ENCODE measurements around the gene MYH6.
"Not testable (repeated sequence)": the region's sequence is repeated elsewhere in the genome, so short reads cannot be mapped to it uniquely, and the experiment has no call there.

Gene MYH6

DNA sequence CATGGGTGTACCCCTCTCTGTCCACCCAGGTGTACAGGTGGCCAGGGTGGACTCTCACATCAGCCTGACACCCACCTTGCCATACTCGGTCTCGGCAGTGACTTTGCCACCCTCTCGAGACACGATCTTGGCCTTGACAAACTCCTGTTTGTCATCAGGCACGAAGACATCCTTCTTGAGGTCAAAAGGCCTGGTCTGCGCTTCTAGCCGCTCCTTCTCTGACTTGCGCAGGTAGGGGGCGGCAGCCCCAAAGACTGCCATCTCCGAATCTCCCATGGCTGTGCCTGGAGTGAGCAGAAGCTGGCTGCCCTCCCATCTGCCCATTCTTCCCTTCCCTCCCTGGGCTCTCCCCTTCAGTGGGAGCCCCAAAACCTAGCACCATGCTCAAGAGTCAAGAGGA lies 25.4 kb upstream of the MYH6 start:
- Histone ChIP-seq H3K9ac (ENCODE audit: low read depth, low read length) (no peak overlapping the region), H3K36me3 (ENCODE audit: insufficient read depth, low read depth, low read length) (no peaks in the 10 kb centered on the region), H3K27me3 (ENCODE audit: insufficient read depth, low read length) (no peaks in the 10 kb centered on the region), H3K4me1 (ENCODE audit: insufficient read depth, low read length) (peaks cover 4% of the 10 kb centered on the region; the same call in 1 of the 2 replicates), H3K4me3 (ENCODE audit: low read length) (no peak overlapping the region), H3K9me3 (ENCODE audit: insufficient read depth, low read depth, low read length) (no peaks in the 10 kb centered on the region), H3K27ac (ENCODE audit: low read length) (no peak overlapping the region)

DNA sequence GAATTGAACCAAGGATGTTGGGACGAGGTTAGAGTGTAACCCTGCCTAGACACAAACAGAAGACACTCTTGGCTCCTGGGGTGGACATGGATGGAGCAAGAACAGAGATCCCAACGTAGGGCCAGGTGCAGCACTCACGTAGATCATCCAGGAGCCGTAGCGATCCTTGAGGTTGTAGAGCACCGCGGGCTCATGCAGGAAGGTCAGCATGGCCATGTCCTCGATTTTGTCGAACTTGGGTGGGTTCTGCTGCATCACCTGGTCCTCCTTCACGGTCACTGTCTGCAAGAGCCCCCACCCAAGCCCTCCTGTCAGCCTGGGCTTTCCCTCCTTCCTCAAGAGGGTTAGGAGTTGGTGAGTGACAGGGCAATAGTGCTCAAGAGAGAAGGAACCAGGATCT lies 24.9 kb upstream of the MYH6 start:
- no peaks in the 10 kb centered on the region for H3K4me1 ChIP-seq (ENCODE audit: insufficient read depth, low read length)
- no peak overlapping the region for H3K9ac ChIP-seq (ENCODE audit: low read depth, low read length)
- no peaks in the 10 kb centered on the region for H3K9me3 ChIP-seq (ENCODE audit: insufficient read depth, low read depth, low read length)
- no peaks in the 10 kb centered on the region for H3K36me3 ChIP-seq (ENCODE audit: insufficient read depth, low read depth, low read length)
- peaks cover 4% of the 10 kb centered on the region; the same call in 1 of the 2 replicates for H3K27me3 ChIP-seq (ENCODE audit: insufficient read depth, low read length)
- no peak overlapping the region for H3K27ac ChIP-seq (ENCODE audit: low read length)
- H3K4me3 ChIP-seq (ENCODE audit: low read length): no peak overlapping the region

DNA sequence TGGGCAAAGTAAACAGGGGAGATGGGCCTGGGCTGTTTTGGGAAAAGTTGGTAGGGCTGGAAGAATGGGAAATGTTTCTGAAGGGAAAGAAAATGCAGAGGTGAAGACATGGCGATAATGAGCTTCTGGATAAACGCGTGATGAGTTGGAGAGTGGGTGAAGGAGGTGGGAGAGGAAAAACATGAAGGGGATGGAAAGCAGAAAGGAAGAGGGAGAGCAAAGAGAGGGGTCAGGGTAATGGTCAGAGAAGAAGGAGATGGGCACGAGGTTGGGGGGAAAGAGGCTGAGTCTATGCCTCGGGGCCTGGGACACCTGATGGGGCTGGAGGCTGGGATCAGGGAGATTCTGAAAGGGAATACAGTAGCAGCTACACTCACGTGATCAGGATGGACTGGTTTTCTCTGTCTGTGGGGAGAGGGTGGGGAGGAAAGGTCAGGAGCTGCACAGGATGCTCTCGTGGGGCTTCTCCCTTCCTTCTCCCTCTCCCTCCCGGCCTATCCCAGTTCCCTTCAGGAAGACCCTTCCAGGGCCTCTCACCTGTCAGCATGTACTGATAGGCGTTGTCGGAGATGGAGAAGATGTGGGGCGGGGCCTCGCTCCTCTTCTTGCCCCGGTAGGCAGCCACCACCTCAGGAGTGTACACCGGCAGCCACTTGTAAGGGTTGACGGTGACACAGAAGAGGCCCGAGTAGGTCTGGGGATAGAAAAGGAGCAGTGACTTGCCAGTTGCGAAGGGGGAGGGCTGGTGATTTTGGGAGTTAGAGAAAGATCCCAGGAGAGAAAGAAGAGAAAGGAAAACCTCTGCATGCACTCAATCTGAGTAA lies 24.2 kb upstream of the MYH6 start:
- Histone ChIP-seq H3K27me3 (ENCODE audit: insufficient read depth, low read length) (peaks cover 10% of the 10 kb centered on the region; the same call in 1 of the 2 replicates), H3K9ac (ENCODE audit: low read depth, low read length) (no peak overlapping the region), H3K4me3 (ENCODE audit: low read length) (no peak overlapping the region), H3K27ac (ENCODE audit: low read length) (no peak overlapping the region), H3K4me1 (ENCODE audit: insufficient read depth, low read length) (no peaks in the 10 kb centered on the region), H3K36me3 (ENCODE audit: insufficient read depth, low read depth, low read length) (no peaks in the 10 kb centered on the region), H3K9me3 (ENCODE audit: insufficient read depth, low read depth, low read length) (no peaks in the 10 kb centered on the region)

DNA sequence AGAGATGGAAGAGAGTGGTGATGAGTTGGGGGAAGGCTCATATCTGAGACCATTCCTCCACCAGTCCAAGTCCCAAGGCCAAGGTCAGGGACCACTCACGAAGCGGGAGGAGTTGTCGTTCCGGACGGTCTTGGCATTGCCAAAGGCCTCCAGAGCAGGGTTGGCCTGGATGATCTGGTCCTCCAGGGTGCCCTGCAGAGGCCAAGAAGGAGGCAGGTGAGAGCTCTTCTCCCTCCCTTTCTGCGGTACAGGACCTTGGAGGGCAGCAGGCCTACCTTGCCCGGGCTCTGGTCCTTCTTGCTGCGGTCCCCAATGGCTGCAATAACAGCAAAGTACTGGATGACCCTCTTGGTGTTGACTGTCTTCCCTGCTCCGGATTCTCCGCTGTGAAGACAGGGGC lies 23.4 kb upstream of the MYH6 start:
- no peaks in the 10 kb centered on the region for H3K9me3 ChIP-seq (ENCODE audit: insufficient read depth, low read depth, low read length)
- H3K4me3 ChIP-seq (ENCODE audit: low read length): no peak overlapping the region
- peaks cover 12% of the 10 kb centered on the region; the same call in 1 of the 2 replicates for H3K27me3 ChIP-seq (ENCODE audit: insufficient read depth, low read length)
- no peaks in the 10 kb centered on the region for H3K36me3 ChIP-seq (ENCODE audit: insufficient read depth, low read depth, low read length)
- H3K27ac ChIP-seq (ENCODE audit: low read length): no peak overlapping the region
- no peak overlapping the region for H3K9ac ChIP-seq (ENCODE audit: low read depth, low read length)
- no peaks in the 10 kb centered on the region for H3K4me1 ChIP-seq (ENCODE audit: insufficient read depth, low read length)

DNA sequence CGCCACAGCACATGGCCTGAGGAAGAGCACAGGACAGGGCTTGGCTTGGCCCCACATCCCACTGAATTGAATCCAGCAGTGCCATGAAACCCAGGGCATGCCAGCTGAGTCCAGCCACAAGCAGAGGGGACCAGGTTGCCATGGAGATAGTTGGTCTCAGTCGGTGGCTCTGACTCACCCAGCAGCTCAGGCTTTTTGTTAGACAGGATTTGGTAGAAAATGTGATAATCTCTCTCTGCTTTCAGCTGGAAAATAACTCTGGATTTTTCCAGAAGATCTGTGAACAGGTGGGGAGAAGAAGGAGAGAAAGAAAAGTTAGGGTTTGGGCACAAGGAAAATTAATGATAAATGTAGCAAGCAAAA lies 22.6 kb upstream of the MYH6 start:
- no peaks in the 10 kb centered on the region for H3K4me1 ChIP-seq (ENCODE audit: insufficient read depth, low read length)
- no peaks in the 10 kb centered on the region for H3K36me3 ChIP-seq (ENCODE audit: insufficient read depth, low read depth, low read length)
- H3K27ac ChIP-seq (ENCODE audit: low read length): no peak overlapping the region
- H3K27me3 ChIP-seq (ENCODE audit: insufficient read depth, low read length): peaks cover 12% of the 10 kb centered on the region; the same call in 1 of the 2 replicates
- no peak overlapping the region for H3K9ac ChIP-seq (ENCODE audit: low read depth, low read length)
- no peaks in the 10 kb centered on the region for H3K9me3 ChIP-seq (ENCODE audit: insufficient read depth, low read depth, low read length)
- no peak overlapping the region for H3K4me3 ChIP-seq (ENCODE audit: low read length)

DNA sequence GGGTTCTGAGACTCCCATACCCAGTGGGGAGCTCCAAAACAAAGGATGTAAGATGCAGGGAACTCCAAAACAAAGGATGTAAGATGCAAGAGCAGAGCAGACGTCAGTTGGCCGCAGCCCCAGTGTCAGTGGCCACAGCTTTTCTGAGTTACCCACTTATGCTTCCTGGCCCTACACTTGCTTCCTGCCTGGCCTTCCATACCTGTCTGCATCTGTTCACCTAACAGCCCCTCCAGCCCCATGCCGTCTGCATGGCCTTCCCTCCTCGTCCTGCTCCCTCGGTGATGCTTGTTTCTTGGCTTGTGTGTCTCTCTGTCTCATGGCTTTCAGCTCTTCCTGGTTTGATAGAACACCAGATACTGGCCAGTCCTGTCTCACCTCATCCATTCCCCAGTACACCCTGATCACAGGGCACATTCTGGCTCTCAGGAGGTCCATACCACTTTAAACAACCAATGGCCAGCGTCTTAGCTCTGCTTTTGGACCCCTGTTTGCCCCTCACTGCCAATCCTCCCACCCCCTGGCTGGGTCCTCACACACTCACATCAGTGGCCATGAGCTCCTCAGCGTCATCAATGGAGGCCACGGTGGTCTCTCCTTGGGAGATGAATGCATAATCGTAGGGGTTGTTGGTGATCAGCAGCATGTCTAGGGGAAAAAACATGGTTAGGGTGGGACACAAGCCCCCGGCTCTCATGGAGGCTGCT lies 22.1 kb upstream of the MYH6 start:
- H3K4me1 ChIP-seq (ENCODE audit: insufficient read depth, low read length): no peaks in the 10 kb centered on the region
- H3K9ac ChIP-seq (ENCODE audit: low read depth, low read length): no peak overlapping the region
- H3K27me3 ChIP-seq (ENCODE audit: insufficient read depth, low read length): peaks cover 12% of the 10 kb centered on the region; the same call in 1 of the 2 replicates
- H3K4me3 ChIP-seq (ENCODE audit: low read length): no peak overlapping the region
- H3K27ac ChIP-seq (ENCODE audit: low read length): no peak overlapping the region
- no peaks in the 10 kb centered on the region for H3K36me3 ChIP-seq (ENCODE audit: insufficient read depth, low read depth, low read length)
- H3K9me3 ChIP-seq (ENCODE audit: insufficient read depth, low read depth, low read length): no peaks in the 10 kb centered on the region

DNA sequence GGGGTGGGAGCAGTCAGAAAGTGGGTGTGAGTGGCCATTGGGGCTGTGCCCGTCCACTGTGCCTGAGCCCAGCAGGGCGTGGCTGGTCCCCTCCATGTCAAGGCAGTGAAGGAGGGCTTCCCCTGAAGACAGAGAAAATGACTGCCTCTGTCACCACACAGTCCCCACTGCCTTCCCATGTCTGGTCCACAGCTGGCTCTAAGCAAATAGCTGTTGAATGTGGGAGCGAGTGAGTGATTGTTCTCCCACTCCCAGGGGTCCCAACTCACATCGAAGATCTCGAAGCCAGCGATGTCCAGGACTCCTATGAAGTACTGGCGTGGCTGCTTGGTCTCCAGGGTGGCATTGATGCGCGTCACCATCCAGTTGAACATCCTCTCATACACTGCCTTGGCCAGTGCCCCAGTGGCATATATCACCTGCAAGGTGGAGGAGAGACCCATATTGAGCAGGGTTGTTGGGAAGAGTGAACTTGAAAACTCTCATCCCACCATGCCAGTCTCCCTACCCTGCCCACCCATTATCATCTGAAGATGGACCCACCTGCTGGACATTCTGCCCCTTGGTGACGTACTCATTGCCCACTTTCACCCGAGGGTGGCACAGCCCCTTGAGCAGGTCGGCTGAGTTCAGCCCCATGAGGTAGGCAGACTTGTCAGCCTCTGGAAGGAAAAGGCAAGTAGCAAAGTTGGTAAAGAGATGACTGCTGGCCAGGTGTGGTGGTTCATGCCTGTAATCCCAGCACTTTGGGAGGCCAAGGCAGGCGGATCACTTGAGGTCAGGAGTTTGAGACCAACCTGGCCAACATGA lies 20.8 kb upstream of the MYH6 start:
- Histone ChIP-seq H3K36me3 (ENCODE audit: insufficient read depth, low read depth, low read length) (no peaks in the 10 kb centered on the region), H3K27me3 (ENCODE audit: insufficient read depth, low read length) (peaks cover 12% of the 10 kb centered on the region; the same call in 1 of the 2 replicates), H3K4me3 (ENCODE audit: low read length) (no peak overlapping the region), H3K9me3 (ENCODE audit: insufficient read depth, low read depth, low read length) (no peaks in the 10 kb centered on the region), H3K27ac (ENCODE audit: low read length) (no peak overlapping the region), H3K9ac (ENCODE audit: low read depth, low read length) (no peak overlapping the region), H3K4me1 (ENCODE audit: insufficient read depth, low read length) (no peaks in the 10 kb centered on the region)

DNA sequence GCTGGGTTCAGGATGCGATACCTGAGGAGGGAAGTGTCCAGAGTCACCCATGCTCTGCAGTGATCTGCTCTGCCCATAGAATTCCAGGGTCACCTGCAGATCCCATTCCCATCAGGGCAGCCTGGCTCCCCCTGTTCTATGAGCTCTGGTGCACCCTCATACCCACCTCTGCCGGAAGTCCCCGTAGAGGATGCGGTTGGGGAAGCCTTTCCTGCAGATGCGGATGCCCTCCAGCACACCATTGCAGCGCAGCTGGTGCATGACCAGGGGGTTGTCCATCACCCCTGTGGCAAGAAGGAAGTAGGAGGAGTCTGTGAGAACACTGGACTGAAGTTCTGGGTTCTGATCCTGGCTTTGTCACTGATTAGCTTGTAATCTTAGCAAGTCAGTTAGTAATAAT lies 17.7 kb upstream of the MYH6 start:
- not testable (repeated sequence) for H3K27ac ChIP-seq (ENCODE audit: low read length); H3K9me3 ChIP-seq (ENCODE audit: insufficient read depth, low read depth, low read length); H3K4me3 ChIP-seq (ENCODE audit: low read length); H3K4me1 ChIP-seq (ENCODE audit: insufficient read depth, low read length); H3K9ac ChIP-seq (ENCODE audit: low read depth, low read length); H3K36me3 ChIP-seq (ENCODE audit: insufficient read depth, low read depth, low read length)
- H3K27me3 ChIP-seq (ENCODE audit: insufficient read depth, low read length): peaks cover 12% of the 10 kb centered on the region; the same call in 1 of the 2 replicates

DNA sequence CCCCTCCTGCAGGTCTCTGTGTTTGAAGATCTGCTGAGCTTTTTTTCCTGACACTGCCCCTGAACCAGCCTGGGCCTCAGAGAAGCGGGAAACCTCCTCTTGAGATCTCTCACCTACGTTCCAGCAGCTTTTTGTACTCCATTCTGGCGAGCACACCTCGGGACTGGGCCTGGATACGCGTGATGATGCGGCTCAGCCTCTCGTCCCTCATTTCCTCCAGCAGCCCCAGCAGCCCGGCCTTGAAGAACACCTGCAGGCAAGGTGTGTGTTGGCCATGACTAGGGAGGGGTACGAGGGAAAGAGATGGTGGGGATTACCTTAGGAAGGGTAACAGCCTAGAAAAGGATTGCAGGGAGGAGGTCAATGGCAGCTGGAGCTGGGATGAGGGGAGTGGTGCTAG lies 17.1 kb upstream of the MYH6 start:
- Histone ChIP-seq H3K27me3 (ENCODE audit: insufficient read depth, low read length) (peaks cover 12% of the 10 kb centered on the region; the same call in 1 of the 2 replicates), H3K4me1 (ENCODE audit: insufficient read depth, low read length) (no peaks in the 10 kb centered on the region), H3K36me3 (ENCODE audit: insufficient read depth, low read depth, low read length) (no peaks in the 10 kb centered on the region), H3K9me3 (ENCODE audit: insufficient read depth, low read depth, low read length) (no peaks in the 10 kb centered on the region), H3K27ac (ENCODE audit: low read length) (no peak overlapping the region), H3K4me3 (ENCODE audit: low read length) (no peak overlapping the region), H3K9ac (ENCODE audit: low read depth, low read length) (no peak overlapping the region)

DNA sequence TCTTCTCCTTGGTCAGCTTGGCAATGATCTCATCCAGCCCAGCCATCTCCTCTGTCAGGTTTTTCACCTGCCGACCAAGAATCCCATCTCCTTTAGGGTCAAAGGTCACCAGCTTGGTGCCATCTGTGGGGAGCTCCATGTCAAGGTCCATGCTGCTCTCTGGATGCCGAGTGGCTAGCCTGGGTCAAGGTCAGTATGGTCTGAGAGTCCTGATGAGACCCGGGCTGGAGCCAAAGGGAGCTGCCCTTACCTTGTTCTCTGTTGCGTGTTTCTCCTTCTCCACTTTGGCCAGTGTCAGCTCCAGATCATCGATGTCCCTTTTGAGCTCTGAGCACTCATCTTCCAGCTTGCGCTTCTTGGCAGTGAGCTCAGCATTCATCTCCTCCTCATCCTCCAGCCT lies 15.6 kb upstream of the MYH6 start:
- Histone ChIP-seq H3K9ac (ENCODE audit: low read depth, low read length) (no peak overlapping the region), H3K4me1 (ENCODE audit: insufficient read depth, low read length) (no peaks in the 10 kb centered on the region), H3K36me3 (ENCODE audit: insufficient read depth, low read depth, low read length) (no peaks in the 10 kb centered on the region), H3K9me3 (ENCODE audit: insufficient read depth, low read depth, low read length) (no peaks in the 10 kb centered on the region), H3K4me3 (ENCODE audit: low read length) (no peak overlapping the region), H3K27me3 (ENCODE audit: insufficient read depth, low read length) (peaks cover 12% of the 10 kb centered on the region; the same call in 1 of the 2 replicates), H3K27ac (ENCODE audit: low read length) (no peak overlapping the region)

DNA sequence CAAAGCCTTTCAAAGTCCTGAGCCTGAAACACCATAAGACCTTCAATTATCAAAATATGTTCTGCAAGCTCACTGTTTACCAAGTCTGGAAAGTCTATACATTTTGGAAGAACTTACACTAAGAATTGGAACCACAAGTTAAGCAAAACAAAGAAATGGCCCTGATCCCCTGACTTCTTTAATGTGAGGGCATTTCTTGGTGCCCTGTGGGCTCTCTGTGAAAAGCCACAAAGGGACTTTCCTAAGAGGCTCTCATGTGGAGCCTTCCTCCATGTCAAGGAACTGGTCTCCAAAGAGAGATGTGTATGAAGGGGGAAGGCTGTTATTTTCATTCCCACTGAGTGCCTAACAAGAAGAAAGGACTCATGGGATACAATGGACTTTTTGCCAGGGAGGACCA lies 13.5 kb upstream of the MYH6 start:
- H3K9ac ChIP-seq (ENCODE audit: low read depth, low read length): no peak overlapping the region
- H3K36me3 ChIP-seq (ENCODE audit: insufficient read depth, low read depth, low read length): no peaks in the 10 kb centered on the region
- H3K4me1 ChIP-seq (ENCODE audit: insufficient read depth, low read length): no peaks in the 10 kb centered on the region
- H3K9me3 ChIP-seq (ENCODE audit: insufficient read depth, low read depth, low read length): no peaks in the 10 kb centered on the region
- no peaks in the 10 kb centered on the region for H3K27me3 ChIP-seq (ENCODE audit: insufficient read depth, low read length)
- no peak overlapping the region for H3K27ac ChIP-seq (ENCODE audit: low read length)
- H3K4me3 ChIP-seq (ENCODE audit: low read length): no peak overlapping the region
